GM21737 (cell line): Measurements from ENCODE around the gene SLF2.

Experiments
- ATAC-seq: cut with Tn5 transposase; IDR thresholded peaks from one replicate; pipeline ENCODE4 v1.9.1; 2021; ENCODE audit warnings: mild to moderate bottlenecking, moderate library complexity; ENCODE audit not compliant: unreplicated experiment

Gene SLF2

DNA sequence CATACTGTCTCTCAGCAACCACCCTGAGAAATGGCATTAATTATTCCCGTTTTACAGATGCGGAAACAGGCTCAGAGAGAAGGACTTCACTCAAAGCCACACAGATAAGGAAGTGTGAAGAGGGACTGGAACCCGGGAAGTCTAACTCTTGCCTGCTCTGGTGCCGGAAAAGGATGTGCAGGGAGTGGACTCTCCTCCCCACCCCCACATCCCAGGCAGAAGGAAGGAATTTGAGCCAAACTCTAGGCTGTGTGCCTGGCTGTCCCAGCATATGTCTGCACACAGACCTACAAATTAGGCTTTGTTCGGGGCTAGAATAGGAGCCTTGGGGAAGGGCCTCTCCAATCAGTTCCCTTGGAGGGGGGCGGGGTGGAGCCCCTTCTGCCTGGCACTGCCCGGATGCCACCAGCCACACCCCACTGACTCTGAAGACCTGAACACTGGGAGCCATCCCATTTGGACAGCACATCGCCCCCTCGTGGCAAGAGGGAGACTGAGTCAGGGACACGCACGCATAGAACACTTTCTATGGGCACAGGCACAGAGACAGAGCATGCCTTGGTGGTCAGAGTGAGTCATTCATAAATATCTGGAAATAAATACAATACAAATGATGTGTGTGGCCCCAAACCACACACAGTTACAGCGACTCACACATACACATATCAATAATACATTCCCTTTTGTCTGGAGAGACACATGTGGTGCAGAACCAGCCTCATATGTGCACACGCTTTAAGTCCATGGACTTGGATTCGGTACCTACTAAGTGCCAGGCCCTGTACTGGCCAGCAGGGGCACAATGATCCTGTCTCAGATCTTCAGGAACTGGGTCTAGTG lies 100.0 kb downstream of the SLF2 start:
- peak; percentile 85 for ATAC-seq

DNA sequence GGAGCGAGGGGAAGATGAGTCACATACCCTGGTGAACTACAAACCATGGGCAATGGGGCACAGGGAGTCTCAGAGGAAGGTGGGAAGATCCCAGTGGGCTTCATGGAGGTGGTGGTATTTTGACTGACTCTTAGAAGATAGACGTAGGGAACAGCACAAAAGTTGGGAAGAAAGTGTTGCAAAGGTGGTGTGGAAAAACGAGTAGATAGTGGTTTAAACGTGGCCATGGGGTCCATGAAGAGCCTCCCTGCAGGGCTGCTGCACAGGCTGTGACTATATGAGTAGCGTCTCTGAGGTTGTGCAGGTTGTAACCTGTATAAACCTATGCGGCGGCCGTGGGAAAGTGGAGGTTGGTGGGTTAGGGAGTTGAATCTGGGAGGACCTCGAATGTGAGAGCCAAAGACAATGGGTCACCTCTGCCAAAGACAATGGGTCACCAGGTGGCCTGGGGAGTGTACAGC lies 100.6 kb downstream of the SLF2 start:
- ATAC-seq = no peak

DNA sequence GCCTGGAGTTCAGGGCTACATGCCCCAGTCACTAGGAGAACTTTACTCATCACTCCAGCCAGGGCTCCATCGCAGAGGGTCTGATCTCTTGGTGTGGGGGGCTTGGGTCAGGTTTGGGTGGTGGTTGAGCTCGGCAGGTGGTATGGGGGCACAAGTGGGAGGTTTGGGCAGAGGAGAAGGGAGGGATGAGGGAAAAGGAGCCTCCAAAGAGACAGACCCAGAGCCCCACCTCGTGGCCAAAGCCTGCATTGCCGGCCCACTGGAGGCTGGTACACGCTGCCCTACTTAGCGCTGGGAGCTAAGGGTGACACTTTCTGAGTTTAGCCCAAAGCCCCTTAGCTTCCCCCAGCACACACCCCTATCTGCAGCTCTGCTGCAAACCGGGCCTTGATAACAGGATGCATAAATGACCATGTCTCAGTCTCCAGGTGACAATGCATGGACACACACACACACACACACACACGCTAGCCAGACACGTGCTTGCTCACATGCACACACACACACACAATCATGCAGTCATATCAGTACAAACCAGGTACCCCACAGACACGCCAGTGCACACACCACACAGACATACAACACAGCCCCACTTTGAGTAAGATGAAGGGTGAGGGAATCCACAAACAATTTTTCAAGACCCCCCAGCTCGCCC lies 101.6 kb downstream of the SLF2 start:
- peak; percentile 44 for ATAC-seq
